H1 (cell line): Measurements from ENCODE around the gene AKIRIN2. TPM values are rescaled to one million over a fixed set of nuclear protein-coding genes. Genes with fewer than 3 reads are reported as not detected.

Source experiments
- CTCF ChIA-PET: fragments of 300-600 bp; sonication (Branson Sonifier 250); formaldehyde crosslinking; loops from one replicate; lab custom pipeline; 2021; ENCODE audit not compliant: partially characterized antibody; lab: Charles Lee
- POLR2A ChIA-PET: fragments of 300-600 bp; sonication (Branson Sonifier 250); formaldehyde crosslinking; loops from one replicate; lab custom pipeline; 2021; ENCODE audit warnings: inconsistent platforms; ENCODE audit not compliant: partially characterized antibody; lab: Charles Lee
- DNase-seq, 2 experiments: peaks; one replicate each; pipeline versions ENCODE4 v3.0.0 to v3.0.0-alpha.2; 2010 to 2022; ENCODE audit warnings: low spot score in 2 of 2, low read depth in 1 of 2, mixed read lengths in 1 of 2
- FAIRE-seq: peaks from 2 replicates; lab custom pipeline; 2011; peaks lifted over from hg19 to GRCh38; lab: Jason Lieb, UNC
- H2AFZ ChIP-seq: 2 replicates; pipeline ENCODE4 v1.8.1; 2012; ENCODE audit warnings: low read length, inconsistent platforms
- H2AK5ac ChIP-seq: 2 replicates; pipeline ENCODE4 v1.6.1; 2013; ENCODE audit warnings: low read depth, low read length
- H2BK120ac ChIP-seq: replicated peaks from 2 replicates; pipeline ENCODE3; 2013; ENCODE audit warnings: low read depth, low read length, inconsistent platforms
- H2BK12ac ChIP-seq: 2 replicates; pipeline ENCODE4 v1.6.1; 2013; ENCODE audit warnings: low read depth, low read length
- H2BK15ac ChIP-seq: 2 replicates; pipeline ENCODE4 v1.6.1; 2013; ENCODE audit warnings: low read length
- H2BK20ac ChIP-seq: 2 replicates; pipeline ENCODE4 v1.6.1; 2013; ENCODE audit warnings: low read length
- H2BK5ac ChIP-seq: 2 replicates; pipeline ENCODE4 v1.6.1; 2013; ENCODE audit warnings: low read depth, low read length
- H3K14ac ChIP-seq: 2 replicates; pipeline ENCODE4 v1.6.1; 2013; ENCODE audit warnings: inconsistent platforms; ENCODE audit not compliant: insufficient read length
- H3K18ac ChIP-seq: 2 replicates; pipeline ENCODE4 v1.6.1; 2013; ENCODE audit warnings: low read length; ENCODE audit errors: extremely low read depth
- H3K23ac ChIP-seq: 2 replicates; pipeline ENCODE4 v1.6.1; 2013; ENCODE audit warnings: inconsistent platforms; ENCODE audit not compliant: insufficient read length
- H3K23me2 ChIP-seq: 2 replicates; pipeline ENCODE4 v1.6.1; 2013; ENCODE audit warnings: low read depth, low read length
- H3K27ac ChIP-seq: 2 replicates; pipeline ENCODE4 v1.6.1; 2011; ENCODE audit warnings: low read depth, low read length, inconsistent platforms
- H3K27me3 ChIP-seq, 4 experiments: replicated peaks in 1 of 4; 1 replicate in 1 of 4; 2 replicates in 3 of 4; pipeline versions ENCODE4 v1.6.1 to v1.8.1; 2011 to 2013; ENCODE audit warnings: low read length in 3 of 4, mild to moderate bottlenecking in 3 of 4, inconsistent platforms in 2 of 4, mixed read lengths in 2 of 4, moderate library complexity in 1 of 4; ENCODE audit not compliant: control insufficient read depth in 3 of 4, insufficient read depth in 3 of 4; ENCODE audit errors: extremely low read depth in 1 of 4
- H3K36me3 ChIP-seq, 4 experiments: 2 replicates each; pipeline versions ENCODE4 v1.6.1 to v1.8.1; 2011 to 2013; ENCODE audit warnings: mild to moderate bottlenecking in 4 of 4, low read length in 3 of 4, moderate library complexity in 2 of 4, control low read depth in 1 of 4, inconsistent platforms in 1 of 4; ENCODE audit not compliant: insufficient read depth in 4 of 4, control insufficient read depth in 2 of 4
- H3K4ac ChIP-seq: replicated peaks from 2 replicates; pipeline ENCODE3; 2013; ENCODE audit warnings: low read length, low read depth, mixed read lengths, inconsistent platforms; ENCODE audit not compliant: insufficient read length
- H3K4me1 ChIP-seq, 4 experiments: replicated peaks in 1 of 4; 1 replicate in 1 of 4; 2 replicates in 3 of 4; pipeline versions ENCODE4 v1.6.1 to v1.8.1; 2011 to 2013; ENCODE audit warnings: low read length in 3 of 4, inconsistent platforms in 2 of 4, mixed read lengths in 1 of 4; ENCODE audit not compliant: insufficient read depth in 4 of 4, control insufficient read depth in 3 of 4
- H3K4me2 ChIP-seq, 2 experiments: 2 replicates each; pipeline versions ENCODE4 v1.6.1 to v1.8.1; 2011 to 2013; ENCODE audit warnings: low read depth in 2 of 2, low read length in 2 of 2, control low read depth in 1 of 2, inconsistent platforms in 1 of 2, mild to moderate bottlenecking in 1 of 2; ENCODE audit not compliant: insufficient read depth in 1 of 2
- H3K4me3 ChIP-seq, 4 experiments: fragments of 200-600, 300-600 bp in 1 of 4; sonication (generic), shearing (Covaris generic), sonication (Bioruptor Twin) in 1 of 4; 2 replicates each; pipeline versions ENCODE4 v1.5.1 to v1.8.1; 2011 to 2016; ENCODE audit warnings: low read length in 4 of 4, low read depth in 3 of 4, control low read depth in 2 of 4, inconsistent platforms in 2 of 4, mild to moderate bottlenecking in 2 of 4, mixed read lengths in 1 of 4, moderate library complexity in 1 of 4; ENCODE audit not compliant: insufficient read depth in 2 of 4; ENCODE audit errors: extremely low read depth in 1 of 4
- H3K56ac ChIP-seq: replicated peaks from 2 replicates; pipeline ENCODE3; 2013; ENCODE audit warnings: low read depth, mild to moderate bottlenecking, mixed read lengths, low read length, inconsistent platforms; ENCODE audit not compliant: insufficient read length
- H3K79me1 ChIP-seq: 2 replicates; pipeline ENCODE4 v1.6.1; 2013; ENCODE audit warnings: low read depth, low read length, control low read depth
- H3K79me2 ChIP-seq, 2 experiments: 2 replicates each; pipeline versions ENCODE4 v1.6.1 to v1.8.1; 2012 to 2013; ENCODE audit warnings: low read length in 2 of 2, mild to moderate bottlenecking in 2 of 2, inconsistent platforms in 1 of 2; ENCODE audit not compliant: insufficient read depth in 2 of 2, control insufficient read depth in 1 of 2
- H3K9ac ChIP-seq, 4 experiments: replicated peaks in 1 of 4; 1 replicate in 1 of 4; 2 replicates in 3 of 4; pipeline versions ENCODE4 v1.6.1 to v1.8.1; 2011 to 2013; ENCODE audit warnings: low read depth in 3 of 4, low read length in 3 of 4, control low read depth in 2 of 4, mild to moderate bottlenecking in 2 of 4, moderate library complexity in 2 of 4, inconsistent platforms in 1 of 4; ENCODE audit errors: extremely low read depth in 1 of 4
- H3K9me3 ChIP-seq, 2 experiments: 2 replicates each; pipeline versions ENCODE4 v1.6.1 to v1.8.1; 2012 to 2013; ENCODE audit warnings: mild to moderate bottlenecking in 2 of 2, moderate library complexity in 2 of 2, control low read depth in 1 of 2, inconsistent platforms in 1 of 2, low read depth in 1 of 2, low read length in 1 of 2, mixed read lengths in 1 of 2; ENCODE audit not compliant: insufficient read depth in 2 of 2
- H4K20me1 ChIP-seq, 2 experiments: replicated peaks in 1 of 2; 2 replicates each; pipeline versions ENCODE3 to v1.8.1; 2011 to 2013; ENCODE audit warnings: inconsistent platforms in 2 of 2, low read length in 2 of 2, mild to moderate bottlenecking in 1 of 2; ENCODE audit not compliant: insufficient read depth in 2 of 2, control insufficient read depth in 1 of 2
- H4K5ac ChIP-seq: 2 replicates; pipeline ENCODE4 v1.6.1; 2013; ENCODE audit warnings: low read length, low read depth, mixed read lengths, inconsistent platforms; ENCODE audit not compliant: insufficient read length
- H4K8ac ChIP-seq: 2 replicates; pipeline ENCODE4 v1.8.0; 2013; ENCODE audit warnings: mild to moderate bottlenecking, moderate library complexity, low read length, inconsistent platforms; ENCODE audit not compliant: insufficient read depth; ENCODE audit errors: extremely low read depth
- H4K91ac ChIP-seq: replicated peaks from 2 replicates; pipeline ENCODE3; 2013; ENCODE audit warnings: low read length, mixed read lengths, inconsistent platforms; ENCODE audit not compliant: insufficient read length
- CBX5 ChIP-seq: fragments of 300-800, 300-1000 bp; sonication (generic); IDR thresholded peaks from 2 replicates; pipeline ENCODE4 v1.7.1; 2016; ENCODE audit warnings: antibody characterized with exemption, low read length, low read depth
- FOSL1 ChIP-seq: IDR thresholded peaks from 2 replicates; pipeline ENCODE4 v1.6.1; 2011; ENCODE audit warnings: mild to moderate bottlenecking, low read depth, low read length, moderate library complexity; ENCODE audit not compliant: insufficient read depth
- GTF2F1 ChIP-seq: IDR thresholded peaks from 2 replicates; pipeline ENCODE4 v1.6.1; 2012; ENCODE audit warnings: low read depth, low read length, improper control_type of control experiment, borderline replicate concordance
- HDAC2 ChIP-seq, 2 experiments: fragments of 300-600 bp in 1 of 2; sonication (generic) in 1 of 2; IDR thresholded peaks; 2 replicates each; pipeline ENCODE4 v1.6.1; 2011 to 2012; ENCODE audit warnings: low read depth in 2 of 2, low read length in 2 of 2, mild to moderate bottlenecking in 2 of 2, moderate library complexity in 2 of 2, borderline replicate concordance in 1 of 2, inconsistent platforms in 1 of 2
- KDM1A ChIP-seq: fragments of 200-600, 300-600 bp; sonication (generic); IDR thresholded peaks from 2 replicates; pipeline ENCODE4 v1.7.1; 2016; ENCODE audit warnings: mild to moderate bottlenecking, low read length, borderline replicate concordance
- NANOG ChIP-seq: IDR thresholded peaks from 2 replicates; pipeline ENCODE4 v1.6.1; 2011; ENCODE audit warnings: low read length, low read depth, mild to moderate bottlenecking, inconsistent platforms; ENCODE audit not compliant: insufficient read depth, poor library complexity, severe bottlenecking
- POLR2A ChIP-seq, 2 experiments: IDR thresholded peaks; 1 replicate in 1 of 2; 2 replicates in 1 of 2; pipeline ENCODE4 v1.6.1; 2011; ENCODE audit warnings: low read depth in 2 of 2, low read length in 2 of 2, mild to moderate bottlenecking in 2 of 2; ENCODE audit errors: control extremely low read depth in 1 of 2
- POLR2AphosphoS5 ChIP-seq: IDR thresholded peaks from 2 replicates; pipeline ENCODE4 v1.6.1; 2011; ENCODE audit warnings: low read depth, low read length
- POU5F1 ChIP-seq: IDR thresholded peaks from 2 replicates; pipeline ENCODE4 v1.6.1; 2011; ENCODE audit warnings: low read depth, mild to moderate bottlenecking, low read length, moderate library complexity
- RBBP5 ChIP-seq: IDR thresholded peaks from 2 replicates; pipeline ENCODE4 v1.7.1; 2012; ENCODE audit warnings: low read depth, mild to moderate bottlenecking, inconsistent platforms, low read length, moderate library complexity, borderline replicate concordance
- SIRT6 ChIP-seq: IDR thresholded peaks from one replicate; pipeline ENCODE4 v1.7.1; 2012; ENCODE audit warnings: low read length, inconsistent platforms
- SRF ChIP-seq: IDR thresholded peaks from 2 replicates; pipeline ENCODE4 v1.6.1; 2011; ENCODE audit warnings: mild to moderate bottlenecking, low read depth, low read length, moderate library complexity
- TAF7 ChIP-seq: optimal IDR thresholded peaks from 2 replicates; pipeline ENCODE3; 2011; ENCODE audit warnings: low read depth, mild to moderate bottlenecking, inconsistent platforms, low read length, moderate library complexity, borderline replicate concordance
- TCF12 ChIP-seq: IDR thresholded peaks from 2 replicates; pipeline ENCODE4 v1.6.1; 2011; ENCODE audit warnings: low read depth, mild to moderate bottlenecking, low read length
- WGBS, 2 experiments: shearing (Covaris generic) in 1 of 2; methylation state at CpG; one replicate each; pipeline versions ENCODE4 v1.1.6 to v1.1.7; 2013 to 2015; ENCODE audit warnings: low lambda C conversion rate in 2 of 2, mixed read lengths in 2 of 2, inconsistent platforms in 1 of 2, low coverage in 1 of 2, missing lambda C conversion rate in 1 of 2; ENCODE audit not compliant: insufficient replicate concordance in 2 of 2, insufficient coverage in 1 of 2, insufficient read length in 1 of 2; ENCODE audit errors: extremely low coverage in 1 of 2, missing lambda C conversion rate in 1 of 2; 5-methylcytosine and 5-hydroxymethylcytosine counted together
- polyA plus RNA-seq, 7 experiments: library from polyadenylated mRNA; depleted of rRNA in 3 of 7; stranded (reverse) in 5 of 7; unstranded in 2 of 7; fragments of >200 nt in 5 of 7; fragments of 200-250 nt in 2 of 7; gene quantifications; 1 replicate in 5 of 7; 2 replicates in 1 of 7; 4 replicates in 1 of 7; pipeline versions ENCODE4 v1.2.1 to v1.2.3, GENCODE V29; 2011 to 2013; ENCODE audit warnings: missing spikeins in 2 of 7, mixed read lengths in 2 of 7
- total RNA-seq: library from RNA; stranded (reverse); fragmentation: NEBNext Ultra II Directional; extraction: Animal tissue kit (Norgen Biotek cat#: 25700); gene quantifications from 2 replicates; pipeline ENCODE4 v1.2.1, GENCODE V29; 2021

Gene AKIRIN2
- total and polyA plus RNA-seq, 2 of the 8 experiments (the other 6 are each of a cell fraction or from before 2014, with no cell fraction given): 35.6 to 75.3 TPM

- H3K9me3 ChIP-seq: no peaks in the 10 kb centered on the region
- no peak overlapping the region for H3K9ac ChIP-seq
- no peak overlapping the region for H2BK5ac ChIP-seq
- H4K5ac ChIP-seq: no peak overlapping the region
- no peak overlapping the region for H3K27ac ChIP-seq
- no peak overlapping the region for H2BK12ac ChIP-seq
- H4K20me1 ChIP-seq: peaks cover 0 to 1% of the 10 kb centered on the region in 2 experiments
- no peak overlapping the region for H3K18ac ChIP-seq
- H3K79me2 ChIP-seq: no peaks in the 10 kb centered on the region
- WGBS, 2 experiments: 80% methylated on average over 2 of the region's 2 CpGs; no CpG with 5 or more reads in 1 of the 2 experiments
- no peak overlapping the region for H3K14ac ChIP-seq
- ChIA-PET CTCF (interaction anchor here (0.6 to 0.7 kb wide), 3 partner anchors 55 to 537 kb away, joined by 3 to 4 read pairs (median 3); no protein-coding TSS in a partner anchor), POLR2A (interaction anchor here (1.2 to 1.6 kb wide), 2 partner anchors 9 to 12 kb away, joined by 4 to 5 read pairs; no protein-coding TSS in a partner anchor)
- H2BK120ac ChIP-seq: no peak overlapping the region
- H3K56ac ChIP-seq: no peak overlapping the region
- H3K36me3 ChIP-seq: peaks cover 0 to 27% (median 2%) of the 10 kb centered on the region in 4 experiments; a peak in 3 of 8 replicates
- DNase-seq (no peak), FAIRE-seq (no peak)
- H3K27me3 ChIP-seq: no peaks in the 10 kb centered on the region
- H2BK20ac ChIP-seq: no peak overlapping the region
- H4K91ac ChIP-seq: no peak overlapping the region
- H3K4me1 ChIP-seq: no peaks in the 10 kb centered on the region
- H3K4me2 ChIP-seq: no peak overlapping the region
- no peak overlapping the region for H3K4ac ChIP-seq
- H3K79me1 ChIP-seq: no peaks in the 10 kb centered on the region
- H2BK15ac ChIP-seq: no peak overlapping the region
- H2AK5ac ChIP-seq: no peak overlapping the region
- no peak overlapping the region for H3K23ac ChIP-seq
- H3K4me3 ChIP-seq: no peak overlapping the region
- H4K8ac ChIP-seq: no peak overlapping the region
- H3K23me2 ChIP-seq: no peaks in the 10 kb centered on the region
- no peak overlapping the region for H2AFZ ChIP-seq
- TF ChIP-seq FOSL1 (no peak), RBBP5 (no peak), TCF12 (no peak), SIRT6 (no peak), NANOG (no peak), POLR2A (IDR thresholded peaks at IDR 0.05; ENCODE audit: control extremely low read depth in 1 of 2, low read depth in 2 of 2, low read length in 2 of 2) (no peak), KDM1A (no peak), POLR2AphosphoS5 (no peak), POU5F1 (no peak), HDAC2 (IDR thresholded peaks at IDR 0.05; ENCODE audit: borderline replicate concordance in 1 of 2, low read depth in 2 of 2, low read length in 2 of 2) (no peak), CBX5 (no peak), SRF (no peak), TAF7 (no peak), GTF2F1 (no peak)
These were observed 73.6 kb downstream of the AKIRIN2 start for GRCh38 chr6:87628424-87628823.
